Stimulated activated CD8-positive, alpha-beta memory T cell treated with anti-CD3 and anti-CD28 coated beads, Interleukin-4, amount 100 ng/mL, for 4 hours (primary cell): Measurements from ENCODE around the gene FHIT.
"Not testable (repeated sequence)": the region's sequence is repeated elsewhere in the genome, so short reads cannot be mapped to it uniquely, and the experiment has no call there.

Experiments
- DNase-seq, 2 donors: peaks; one replicate each; pipeline ENCODE4 v3.0.0-alpha.2; 2020; ENCODE audit warnings: low read depth in 2 of 2, low spot score in 1 of 2

Gene FHIT

GRCh38 chr3:59820352-59820934, 1430.8 kb downstream of the FHIT start:
- no peak for DNase-seq

GRCh38 chr3:59818919-59819300, 1432.3 kb downstream of the FHIT start:
- no peak for DNase-seq

- no peak for DNase-seq
These were observed 1433.0 kb downstream of the FHIT start for GRCh38 chr3:59818033-59818918.

GRCh38 chr3:59817511-59817910, 1433.7 kb downstream of the FHIT start:
- no peak for DNase-seq

- no peak for DNase-seq
These were observed 1434.9 kb downstream of the FHIT start for GRCh38 chr3:59816312-59816711.

- no peak for DNase-seq
These were observed 1438.1 kb downstream of the FHIT start for GRCh38 chr3:59813148-59813538.

GRCh38 chr3:59812237-59813147, 1438.8 kb downstream of the FHIT start:
- no peak for DNase-seq

- no peak for DNase-seq
These were observed 1440.1 kb downstream of the FHIT start for GRCh38 chr3:59811160-59811559.

GRCh38 chr3:59810606-59811005, 1440.6 kb downstream of the FHIT start:
- DNase-seq: no peak

GRCh38 chr3:59809710-59810444, 1441.4 kb downstream of the FHIT start:
- no peak for DNase-seq

- no peak for DNase-seq
These were observed 1442.2 kb downstream of the FHIT start for GRCh38 chr3:59809016-59809415.

GRCh38 chr3:59808446-59808845, 1442.8 kb downstream of the FHIT start:
- DNase-seq: no peak

GRCh38 chr3:59803268-59803667, 1448.0 kb downstream of the FHIT start:
- no peak for DNase-seq

GRCh38 chr3:59802453-59802852, 1448.8 kb downstream of the FHIT start:
- not testable (repeated sequence) for DNase-seq

- DNase-seq: no peak
These were observed 1449.2 kb downstream of the FHIT start for GRCh38 chr3:59802045-59802444.

GRCh38 chr3:59800481-59800880, 1450.8 kb downstream of the FHIT start:
- no peak for DNase-seq

GRCh38 chr3:59798372-59799086, 1452.7 kb downstream of the FHIT start:
- no peak for DNase-seq

- no peak for DNase-seq
These were observed 1453.7 kb downstream of the FHIT start for GRCh38 chr3:59797533-59797932.

GRCh38 chr3:59796456-59796855, 1454.8 kb downstream of the FHIT start:
- no peak for DNase-seq

- DNase-seq: no peak
These were observed 1455.5 kb downstream of the FHIT start for GRCh38 chr3:59795756-59796155.
